ENCODE data around the gene ADAMTS14.

ADAMTS14 gene

GRCh38 chr10:70675496-70676161 is 3.3 kb downstream of the ADAMTS14 start:
- no peak for DNase-seq

- DNase-seq: no peak
These were observed 4.2 kb downstream of the ADAMTS14 start for GRCh38 chr10:70676511-70676910.

GRCh38 chr10:70677016-70677415 is 4.7 kb downstream of the ADAMTS14 start:
- DNase-seq: no peak

- DNase-seq: no peak
These were observed 5.4 kb downstream of the ADAMTS14 start for GRCh38 chr10:70677620-70678249.

GRCh38 chr10:70678250-70678635 is 5.9 kb downstream of the ADAMTS14 start:
- no peak for DNase-seq

- no peak for DNase-seq
These were observed 6.6 kb downstream of the ADAMTS14 start for GRCh38 chr10:70678757-70679489.

GRCh38 chr10:70679498-70679897 is 7.2 kb downstream of the ADAMTS14 start:
- no peak for DNase-seq

GRCh38 chr10:70680899-70681730 is 8.8 kb downstream of the ADAMTS14 start:
- DNase-seq: no peak

GRCh38 chr10:70681731-70682005 is 9.4 kb downstream of the ADAMTS14 start:
- DNase-seq: no peak

GRCh38 chr10:70682920-70683600 is 10.8 kb downstream of the ADAMTS14 start:
- no peak for DNase-seq

- no peak for DNase-seq
These were observed 11.3 kb downstream of the ADAMTS14 start for GRCh38 chr10:70683601-70683934.

GRCh38 chr10:70683940-70684339 is 11.6 kb downstream of the ADAMTS14 start:
- DNase-seq: no peak

- DNase-seq: no peak
These were observed 12.1 kb downstream of the ADAMTS14 start for GRCh38 chr10:70684374-70684773.

- no peak for DNase-seq
These were observed 12.6 kb downstream of the ADAMTS14 start for GRCh38 chr10:70684839-70685454.

- no peak for DNase-seq
These were observed 13.2 kb downstream of the ADAMTS14 start for GRCh38 chr10:70685455-70685911.

- DNase-seq: no peak
These were observed 16.5 kb downstream of the ADAMTS14 start for GRCh38 chr10:70688828-70689227.

GRCh38 chr10:70689661-70690060 is 17.4 kb downstream of the ADAMTS14 start:
- no peak for DNase-seq

- no peak for DNase-seq
These were observed 18.3 kb downstream of the ADAMTS14 start for GRCh38 chr10:70690589-70690988.

- DNase-seq: no peak
These were observed 19.3 kb downstream of the ADAMTS14 start for GRCh38 chr10:70691611-70692010.

- no peak for DNase-seq
These were observed 19.8 kb downstream of the ADAMTS14 start for GRCh38 chr10:70692043-70692603.

- DNase-seq: no peak
These were observed 21.5 kb downstream of the ADAMTS14 start for GRCh38 chr10:70693619-70694335.
